ENCODE data around the gene SPTA1.

SPTA1 gene

GRCh38 chr1:158728510-158729225 lies 42.2 kb upstream of the SPTA1 start:
- TF ChIP-seq CTCF (IDR thresholded peaks at IDR 0.05), result no peak
- Mint-ChIP-seq H3K27me3 (ENCODE audit: low read depth, poor library complexity) (no peaks in the 10 kb centered on the region), H3K27ac (no peak overlapping the region), H3K4me1 (no peaks in the 10 kb centered on the region), H3K9me3 (no peaks in the 10 kb centered on the region), H3K36me3 (ENCODE audit: low read depth) (no peaks in the 10 kb centered on the region), H3K4me3 (no peak overlapping the region)
- DNase-seq, result no peak

- no peaks in the 10 kb centered on the region for H3K9me3 Mint-ChIP-seq
- no peak overlapping the region for H3K27ac Mint-ChIP-seq
- H3K36me3 Mint-ChIP-seq (ENCODE audit: low read depth), result no peaks in the 10 kb centered on the region
- H3K4me3 Mint-ChIP-seq, result no peak overlapping the region
- DNase-seq, result no peak
- no peaks in the 10 kb centered on the region for H3K27me3 Mint-ChIP-seq (ENCODE audit: low read depth, poor library complexity)
- no peak for TF ChIP-seq CTCF (IDR thresholded peaks at IDR 0.05)
- no peaks in the 10 kb centered on the region for H3K4me1 Mint-ChIP-seq
Measured at GRCh38 chr1:158724442-158724841, 37.9 kb upstream of the SPTA1 start.

- no peak within 1 kb of the TSS for H3K4me3 Mint-ChIP-seq
- H3K4me1 Mint-ChIP-seq, result no peaks in the 10 kb centered on the region
- DNase-seq, result no peak
- no peak for TF ChIP-seq CTCF (IDR thresholded peaks at IDR 0.05)
- H3K9me3 Mint-ChIP-seq, result no peaks in the 10 kb centered on the region
- no peak within 1 kb of the TSS for H3K27ac Mint-ChIP-seq
- H3K27me3 Mint-ChIP-seq (ENCODE audit: low read depth, poor library complexity), result no peaks in the 10 kb centered on the region
- no peaks in the 10 kb centered on the region for H3K36me3 Mint-ChIP-seq (ENCODE audit: low read depth)
Measured at GRCh38 chr1:158720620-158721019, 34.1 kb upstream of the SPTA1 start, which contains the start of gene OR6K3. TSS of gene OR6K3 (minus strand) at chr1:158720720. CDS start at chr1:158718115, 2,605 bp downstream.

GRCh38 chr1:158719664-158720063 lies 33.1 kb upstream of the SPTA1 start:
- TF ChIP-seq CTCF (IDR thresholded peaks at IDR 0.05), result no peak
- DNase-seq, result no peak
- H3K4me3 Mint-ChIP-seq, result no peak overlapping the region
- H3K36me3 Mint-ChIP-seq (ENCODE audit: low read depth), result no peaks in the 10 kb centered on the region
- no peak overlapping the region for H3K27ac Mint-ChIP-seq
- H3K9me3 Mint-ChIP-seq, result no peaks in the 10 kb centered on the region
- H3K27me3 Mint-ChIP-seq (ENCODE audit: low read depth, poor library complexity), result peaks cover 5% of the 10 kb centered on the region
- H3K4me1 Mint-ChIP-seq, result no peaks in the 10 kb centered on the region

- no peaks in the 10 kb centered on the region for H3K4me1 Mint-ChIP-seq
- no peak overlapping the region for H3K27ac Mint-ChIP-seq
- no peak for TF ChIP-seq CTCF (IDR thresholded peaks at IDR 0.05)
Measured at GRCh38 chr1:158717344-158717743, 30.8 kb upstream of the SPTA1 start.

GRCh38 chr1:158716335-158716734 lies 29.8 kb upstream of the SPTA1 start:
- Mint-ChIP-seq H3K4me1 (no peaks in the 10 kb centered on the region), H3K27ac (no peak overlapping the region), H3K9me3 (no peaks in the 10 kb centered on the region), H3K4me3 (no peak overlapping the region), H3K36me3 (ENCODE audit: low read depth) (no peaks in the 10 kb centered on the region), H3K27me3 (ENCODE audit: low read depth, poor library complexity) (peaks cover 13% of the 10 kb centered on the region)
- no peak for TF ChIP-seq CTCF (IDR thresholded peaks at IDR 0.05)
- DNase-seq, result no peak

More at GRCh38 chr1:158717344-158717743, 30.8 kb upstream of the SPTA1 start:
- Mint-ChIP-seq H3K4me3 (no peak overlapping the region), H3K9me3 (no peaks in the 10 kb centered on the region), H3K36me3 (ENCODE audit: low read depth) (no peaks in the 10 kb centered on the region), H3K27me3 (ENCODE audit: low read depth, poor library complexity) (peaks cover 13% of the 10 kb centered on the region)
- no peak for DNase-seq

Measured in nephron progenitor cell (in vitro differentiated cells).